ENCODE data around the gene LMF1. TPM values are rescaled to one million over a fixed set of nuclear protein-coding genes. Genes with fewer than 3 reads are reported as not detected.

LMF1 gene
- total and polyA plus RNA-seq, 2 of the 13 experiments (the other 11 are each of a cell fraction or from before 2014, with no cell fraction given) = 6.8 to 8.5 TPM

- TF ChIP-seq THRA (CRISPR knock-in tag; IDR thresholded peaks at IDR 0.05; ENCODE audit: borderline replicate concordance) (no peak), PAF1 (CRISPR knock-in tag; IDR thresholded peaks at IDR 0.05) (no peak)
- TF ChIP-seq, protein P1, sequence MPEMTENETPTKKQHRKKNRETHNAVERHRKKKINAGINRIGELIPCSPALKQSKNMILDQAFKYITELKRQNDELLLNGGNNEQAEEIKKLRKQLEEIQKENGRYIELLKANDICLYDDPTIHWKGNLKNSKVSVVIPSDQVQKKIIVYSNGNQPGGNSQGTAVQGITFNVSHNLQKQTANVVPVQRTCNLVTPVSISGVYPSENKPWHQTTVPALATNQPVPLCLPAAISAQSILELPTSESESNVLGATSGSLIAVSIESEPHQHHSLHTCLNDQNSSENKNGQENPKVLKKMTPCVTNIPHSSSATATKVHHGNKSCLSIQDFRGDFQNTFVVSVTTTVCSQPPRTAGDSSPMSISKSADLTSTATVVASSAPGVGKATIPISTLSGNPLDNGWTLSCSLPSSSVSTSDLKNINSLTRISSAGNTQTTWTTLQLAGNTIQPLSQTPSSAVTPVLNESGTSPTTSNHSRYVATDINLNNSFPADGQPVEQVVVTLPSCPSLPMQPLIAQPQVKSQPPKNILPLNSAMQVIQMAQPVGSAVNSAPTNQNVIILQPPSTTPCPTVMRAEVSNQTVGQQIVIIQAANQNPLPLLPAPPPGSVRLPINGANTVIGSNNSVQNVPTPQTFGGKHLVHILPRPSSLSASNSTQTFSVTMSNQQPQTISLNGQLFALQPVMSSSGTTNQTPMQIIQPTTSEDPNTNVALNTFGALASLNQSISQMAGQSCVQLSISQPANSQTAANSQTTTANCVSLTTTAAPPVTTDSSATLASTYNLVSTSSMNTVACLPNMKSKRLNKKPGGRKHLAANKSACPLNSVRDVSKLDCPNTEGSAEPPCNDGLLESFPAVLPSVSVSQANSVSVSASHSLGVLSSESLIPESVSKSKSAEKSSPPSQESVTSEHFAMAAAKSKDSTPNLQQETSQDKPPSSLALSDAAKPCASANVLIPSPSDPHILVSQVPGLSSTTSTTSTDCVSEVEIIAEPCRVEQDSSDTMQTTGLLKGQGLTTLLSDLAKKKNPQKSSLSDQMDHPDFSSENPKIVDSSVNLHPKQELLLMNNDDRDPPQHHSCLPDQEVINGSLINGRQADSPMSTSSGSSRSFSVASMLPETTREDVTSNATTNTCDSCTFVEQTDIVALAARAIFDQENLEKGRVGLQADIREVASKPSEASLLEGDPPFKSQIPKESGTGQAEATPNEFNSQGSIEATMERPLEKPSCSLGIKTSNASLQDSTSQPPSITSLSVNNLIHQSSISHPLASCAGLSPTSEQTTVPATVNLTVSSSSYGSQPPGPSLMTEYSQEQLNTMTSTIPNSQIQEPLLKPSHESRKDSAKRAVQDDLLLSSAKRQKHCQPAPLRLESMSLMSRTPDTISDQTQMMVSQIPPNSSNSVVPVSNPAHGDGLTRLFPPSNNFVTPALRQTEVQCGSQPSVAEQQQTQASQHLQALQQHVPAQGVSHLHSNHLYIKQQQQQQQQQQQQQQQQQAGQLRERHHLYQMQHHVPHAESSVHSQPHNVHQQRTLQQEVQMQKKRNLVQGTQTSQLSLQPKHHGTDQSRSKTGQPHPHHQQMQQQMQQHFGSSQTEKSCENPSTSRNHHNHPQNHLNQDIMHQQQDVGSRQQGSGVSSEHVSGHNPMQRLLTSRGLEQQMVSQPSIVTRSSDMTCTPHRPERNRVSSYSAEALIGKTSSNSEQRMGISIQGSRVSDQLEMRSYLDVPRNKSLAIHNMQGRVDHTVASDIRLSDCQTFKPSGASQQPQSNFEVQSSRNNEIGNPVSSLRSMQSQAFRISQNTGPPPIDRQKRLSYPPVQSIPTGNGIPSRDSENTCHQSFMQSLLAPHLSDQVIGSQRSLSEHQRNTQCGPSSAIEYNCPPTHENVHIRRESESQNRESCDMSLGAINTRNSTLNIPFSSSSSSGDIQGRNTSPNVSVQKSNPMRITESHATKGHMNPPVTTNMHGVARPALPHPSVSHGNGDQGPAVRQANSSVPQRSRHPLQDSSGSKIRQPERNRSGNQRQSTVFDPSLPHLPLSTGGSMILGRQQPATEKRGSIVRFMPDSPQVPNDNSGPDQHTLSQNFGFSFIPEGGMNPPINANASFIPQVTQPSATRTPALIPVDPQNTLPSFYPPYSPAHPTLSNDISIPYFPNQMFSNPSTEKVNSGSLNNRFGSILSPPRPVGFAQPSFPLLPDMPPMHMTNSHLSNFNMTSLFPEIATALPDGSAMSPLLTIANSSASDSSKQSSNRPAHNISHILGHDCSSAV (CRISPR knock-in tag; IDR thresholded peaks at IDR 0.05; ENCODE audit: borderline replicate concordance) = no peak
- Histone ChIP-seq H3K9ac (ENCODE audit: insufficient read depth, low read depth, low read length) (no peak overlapping the region), H2AFZ (ENCODE audit: low read length) (no peak overlapping the region), H4K20me1 (ENCODE audit: insufficient read depth, low read length) (0 out of 2 replicates have a peak, but pooled peaks cover 2% of the 10 kb centered on the region), H3K36me3 (replicated peaks in 1 of 2; ENCODE audit: control insufficient read depth in 1 of 2, insufficient read depth in 2 of 2, low read length in 2 of 2) (no peaks in the 10 kb centered on the region), H3K4me1 (ENCODE audit: insufficient read depth, low read length) (no peaks in the 10 kb centered on the region), H3K9me3 (ENCODE audit: low read length) (no peaks in the 10 kb centered on the region), H3K4me3 (replicated peaks in 1 of 3; ENCODE audit: insufficient read depth in 1 of 3, low read depth in 2 of 3, low read length in 3 of 3) (no peak overlapping the region), H3K4me2 (ENCODE audit: low read depth, low read length) (no peak overlapping the region), H3K27ac (ENCODE audit: extremely low read length, insufficient read depth, low read length) (no peak overlapping the region), H3K79me2 (ENCODE audit: insufficient read depth, low read length) (no peaks in the 10 kb centered on the region), H3K27me3 (ENCODE audit: control insufficient read depth in 1 of 2, insufficient read depth in 2 of 2, low read length in 2 of 2) (no peaks in the 10 kb centered on the region; a peak in 2 of 5 replicates)
- no peak for ATAC-seq
- no peak for FAIRE-seq
- intact Hi-C loops (cut with micrococcal nuclease; ENCODE audit: unreplicated experiment) = no loop called here
- no TSS peak for BruUV-seq (replicated peaks)
- POLR2A ChIA-PET = no interaction called here
- no peak for DNase-seq (ENCODE audit: low spot score)
- in situ Hi-C loops (cut with HindIII; ENCODE audit: extremely low pct_ligation_motif_present, low pct_unique_long_range_greater_than_20kb) = loop anchor here (10.0 kb wide), 1 partner anchor 59 kb away; no protein-coding TSS in a partner anchor
- CTCF ChIA-PET (ENCODE audit: low intra/inter-chr PET ratio, low total read pairs) = no interaction called here
- 77% methylated on average over 27 of the region's 27 CpGs for WGBS (ENCODE audit: low lambda C conversion rate)
Observed at GRCh38 chr16:894136-894535, 76.6 kb downstream of the LMF1 start.

Data from HepG2 (cell line).